Lung (tissue), 12 donors: ENCODE data around the gene FXYD7. TPM values are rescaled to one million over a fixed set of nuclear protein-coding genes. Genes with fewer than 3 reads are reported as not detected.

ENCODE experiments used
- ATAC-seq: fragments of 200-7000 bp; cut with Tn5 transposase; one replicate; pipeline ENCODE4 v1.9.1; 2020; ENCODE audit warnings: moderate number of reproducible peaks; ENCODE audit not compliant: insufficient read depth, low FRiP score
- DNase-seq, 3 donors: peaks; one replicate each; pipeline ENCODE4 v3.0.0-alpha.2; 2013 to 2017
- H3K27ac ChIP-seq, 2 donors: one replicate each; pipeline ENCODE4 v1.5.1; 2013; ENCODE audit warnings: mild to moderate bottlenecking in 2 of 2, moderate library complexity in 2 of 2, control low read depth in 1 of 2, inconsistent platforms in 1 of 2, low read depth in 1 of 2, low read length in 1 of 2
- H3K27me3 ChIP-seq, 3 donors: one replicate each; pipeline ENCODE4 v1.5.1; 2013; ENCODE audit warnings: low read length in 2 of 3; ENCODE audit not compliant: control insufficient read depth in 3 of 3, insufficient read depth in 3 of 3
- H3K36me3 ChIP-seq, 4 donors: one replicate each; pipeline ENCODE4 v1.5.1; 2013; ENCODE audit warnings: low read length in 4 of 4, mild to moderate bottlenecking in 1 of 4, moderate library complexity in 1 of 4; ENCODE audit not compliant: control insufficient read depth in 4 of 4, insufficient read depth in 4 of 4
- H3K4me1 ChIP-seq, 5 donors: one replicate each; pipeline ENCODE4 v1.5.1; 2013; ENCODE audit warnings: low read length in 5 of 5, mild to moderate bottlenecking in 2 of 5, moderate library complexity in 1 of 5; ENCODE audit not compliant: control insufficient read depth in 5 of 5, insufficient read depth in 5 of 5
- H3K4me3 ChIP-seq: one replicate; pipeline ENCODE4 v1.5.1; 2013; ENCODE audit warnings: mild to moderate bottlenecking, control low read depth, moderate library complexity
- H3K9ac ChIP-seq, 2 donors: one replicate each; pipeline ENCODE4 v1.5.1; 2013; ENCODE audit warnings: low read length in 2 of 2, control low read depth in 1 of 2; ENCODE audit not compliant: insufficient read depth in 1 of 2
- H3K9me3 ChIP-seq, 4 donors: one replicate each; pipeline ENCODE4 v1.5.1; 2013; ENCODE audit warnings: low read length in 3 of 4, mild to moderate bottlenecking in 1 of 4, moderate library complexity in 1 of 4; ENCODE audit not compliant: control insufficient read depth in 4 of 4, insufficient read depth in 3 of 4
- WGBS, 2 donors: extraction: QIAGEN DNeasy Blood & Tissue Kit; methylation state at CpG; one replicate each; pipeline ENCODE4 v1.1.7; 2013; 5-methylcytosine and 5-hydroxymethylcytosine counted together
- polyA plus RNA-seq, 2 donors: library from polyadenylated mRNA; stranded (reverse); fragments of 200-250 nt; gene quantifications; one replicate each; pipeline ENCODE4 v1.2.1, GENCODE V29; 2013
- total RNA-seq, 2 donors: library from RNA; depleted of rRNA in 1 of 2; stranded (reverse); fragments of >200 nt in 1 of 2; gene quantifications; one replicate each; pipeline ENCODE4 v1.2.1, GENCODE V29; 2014 to 2021
- TF ChIP-seq, protein P1 (sequence below): IDR thresholded peaks from 2 replicates; pipeline ENCODE4 v1.5.1; 2012; ENCODE audit warnings: mild to moderate bottlenecking; ENCODE audit errors: control extremely low read depth, extremely low read depth
- donor health status: control.
- donor health status: control.
- donor health status: Bipolar disorder and iron deficiency.
- donor health status: healthy.
- donor health status: DM: yes; HTN: yes; CAD: no.

FXYD7 gene
- total and polyA plus RNA-seq, 4 donors, result 0.31 to 0.39 TPM; not detected in 2

DNA sequence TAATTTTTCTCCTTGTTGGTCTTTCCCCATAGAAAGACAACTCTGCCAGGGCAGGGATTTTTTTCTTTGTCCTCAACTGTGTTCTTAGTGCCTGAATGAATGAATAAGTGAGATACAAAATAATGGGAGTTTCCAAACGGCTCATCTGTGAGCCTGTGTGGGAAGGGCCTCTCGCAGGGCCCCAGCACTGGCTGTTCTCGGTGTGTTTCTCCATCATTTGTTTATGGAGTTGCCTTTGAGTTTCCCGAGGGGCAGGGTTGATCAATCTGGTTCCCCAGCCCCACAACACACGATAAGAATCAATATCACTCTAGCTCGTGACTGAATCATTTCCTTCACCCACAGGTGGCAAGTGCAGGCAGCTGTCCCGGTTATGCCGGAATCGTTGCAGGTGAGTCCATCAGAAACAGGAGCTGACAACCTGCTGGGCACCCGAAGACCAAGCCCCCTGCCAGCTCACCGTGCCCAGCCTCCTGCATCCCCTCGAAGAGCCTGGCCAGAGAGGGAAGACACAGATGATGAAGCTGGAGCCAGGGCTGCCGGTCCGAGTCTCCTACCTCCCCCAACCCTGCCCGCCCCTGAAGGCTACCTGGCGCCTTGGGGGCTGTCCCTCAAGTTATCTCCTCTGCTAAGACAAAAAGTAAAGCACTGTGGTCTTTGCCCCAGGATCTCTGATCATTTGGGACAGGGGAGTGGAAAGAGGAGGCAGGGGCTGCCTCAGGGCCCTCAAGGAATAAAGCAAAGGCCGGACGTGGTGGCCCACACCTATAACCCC lies 26.4 kb downstream of the FXYD7 start:
- Histone ChIP-seq H3K36me3 (peaks cover 0 to 24% (median 4%) of the 10 kb centered on the region in 4 donors), H3K27ac (no peak overlapping the region), H3K4me3 (no peak overlapping the region), H3K9me3 (peaks cover 0 to 13% (median 8%) of the 10 kb centered on the region in 4 donors), H3K27me3 (no peaks in the 10 kb centered on the region), H3K4me1 (no peaks in the 10 kb centered on the region), H3K9ac (no peak overlapping the region)
- 80 to 82% methylated on average over 18 of the region's 18 CpGs for WGBS, 2 donors
- no peak for DNase-seq
- TF ChIP-seq, protein P1, sequence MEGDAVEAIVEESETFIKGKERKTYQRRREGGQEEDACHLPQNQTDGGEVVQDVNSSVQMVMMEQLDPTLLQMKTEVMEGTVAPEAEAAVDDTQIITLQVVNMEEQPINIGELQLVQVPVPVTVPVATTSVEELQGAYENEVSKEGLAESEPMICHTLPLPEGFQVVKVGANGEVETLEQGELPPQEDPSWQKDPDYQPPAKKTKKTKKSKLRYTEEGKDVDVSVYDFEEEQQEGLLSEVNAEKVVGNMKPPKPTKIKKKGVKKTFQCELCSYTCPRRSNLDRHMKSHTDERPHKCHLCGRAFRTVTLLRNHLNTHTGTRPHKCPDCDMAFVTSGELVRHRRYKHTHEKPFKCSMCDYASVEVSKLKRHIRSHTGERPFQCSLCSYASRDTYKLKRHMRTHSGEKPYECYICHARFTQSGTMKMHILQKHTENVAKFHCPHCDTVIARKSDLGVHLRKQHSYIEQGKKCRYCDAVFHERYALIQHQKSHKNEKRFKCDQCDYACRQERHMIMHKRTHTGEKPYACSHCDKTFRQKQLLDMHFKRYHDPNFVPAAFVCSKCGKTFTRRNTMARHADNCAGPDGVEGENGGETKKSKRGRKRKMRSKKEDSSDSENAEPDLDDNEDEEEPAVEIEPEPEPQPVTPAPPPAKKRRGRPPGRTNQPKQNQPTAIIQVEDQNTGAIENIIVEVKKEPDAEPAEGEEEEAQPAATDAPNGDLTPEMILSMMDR, result no peak
- no peak for ATAC-seq

GRCh38 chr19:35170359-35171061 lies 27.5 kb downstream of the FXYD7 start:
- ATAC-seq, result no peak
- 62 to 69% methylated on average over 7 of the region's 7 CpGs for WGBS, 2 donors
- peak overlapping the region in 1 of 2 donors; percentile 2 for H3K27ac ChIP-seq
- no peak overlapping the region for H3K4me3 ChIP-seq
- no peaks in the 10 kb centered on the region for H3K4me1 ChIP-seq
- no peak for DNase-seq
- H3K9ac ChIP-seq, result no peak overlapping the region
- no peaks in the 10 kb centered on the region for H3K27me3 ChIP-seq
- peaks cover 0 to 21% (median 4%) of the 10 kb centered on the region in 4 donors for H3K36me3 ChIP-seq
- TF ChIP-seq, protein P1, result no peak
- H3K9me3 ChIP-seq, result peaks cover 0 to 11% (median 7%) of the 10 kb centered on the region in 4 donors

DNA sequence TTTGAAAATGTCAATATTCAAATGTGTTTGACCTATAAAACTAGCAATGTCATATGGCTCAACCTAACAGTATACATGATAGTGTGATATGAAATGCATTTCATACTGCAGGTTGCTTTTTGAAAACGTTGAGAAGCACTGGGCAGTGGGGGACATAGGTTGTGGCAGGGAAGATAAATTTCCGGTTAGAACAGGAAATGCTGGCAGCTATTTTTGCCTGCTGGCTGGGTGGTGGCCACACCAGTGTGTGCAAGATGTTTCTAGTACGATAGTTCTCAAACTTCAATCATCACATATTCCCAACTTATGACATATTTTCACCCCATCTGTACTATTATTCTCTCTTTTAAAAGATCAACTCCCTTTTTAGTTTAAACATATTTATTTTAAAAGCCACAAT lies 28.7 kb downstream of the FXYD7 start:
- Histone ChIP-seq H3K36me3 (peaks cover 0 to 10% (median 0%) of the 10 kb centered on the region in 4 donors), H3K27me3 (no peaks in the 10 kb centered on the region), H3K4me3 (no peak overlapping the region), H3K4me1 (peaks cover 0 to 2% (median 0%) of the 10 kb centered on the region in 5 donors), H3K27ac (no peak overlapping the region), H3K9me3 (peaks cover 0 to under 1% (median 0%) of the 10 kb centered on the region in 4 donors), H3K9ac (no peak overlapping the region)
- 13 to 31% methylated on average over 3 of the region's 3 CpGs for WGBS, 2 donors
- ATAC-seq, result no peak
- DNase-seq, result no peak
- TF ChIP-seq, protein P1, result no peak
